ENCODE measurements around the gene PPM1L.
"Not testable (repeated sequence)": the region's sequence is repeated elsewhere in the genome, so short reads cannot be mapped to it uniquely, and the experiment has no call there.

Gene PPM1L

GRCh38 chr3:161017971-161018370, 261.9 kb downstream of the PPM1L start:
- Histone ChIP-seq H3K4me3 (no peak overlapping the region), H3K27ac (no peak overlapping the region)
- DNase-seq (ENCODE audit: low spot score): no peak
- TF ChIP-seq CTCF (IDR thresholded peaks at IDR 0.05): no peak

- DNase-seq (ENCODE audit: low spot score): no peak
- Histone ChIP-seq H3K27ac (no peak overlapping the region), H3K4me3 (no peak overlapping the region)
- no peak for TF ChIP-seq CTCF (IDR thresholded peaks at IDR 0.05)
Measured at GRCh38 chr3:161020256-161020655, 264.2 kb downstream of the PPM1L start.

- TF ChIP-seq CTCF (IDR thresholded peaks at IDR 0.05): no peak
- DNase-seq (ENCODE audit: low spot score): no peak
- no peak overlapping the region for H3K4me3 ChIP-seq
- no peak overlapping the region for H3K27ac ChIP-seq
Measured at GRCh38 chr3:161025911-161026310, 269.9 kb downstream of the PPM1L start.

GRCh38 chr3:161026612-161027510, 270.8 kb downstream of the PPM1L start:
- no peak for TF ChIP-seq CTCF (IDR thresholded peaks at IDR 0.05)
- Histone ChIP-seq H3K27ac (no peak overlapping the region), H3K4me3 (no peak overlapping the region)
- no peak for DNase-seq (ENCODE audit: low spot score)

- DNase-seq (ENCODE audit: low spot score): no peak
- no peak overlapping the region for H3K4me3 ChIP-seq
- no peak for TF ChIP-seq CTCF (IDR thresholded peaks at IDR 0.05)
- no peak overlapping the region for H3K27ac ChIP-seq
Measured at GRCh38 chr3:161028555-161029153, 272.6 kb downstream of the PPM1L start.

GRCh38 chr3:161031134-161031533, 275.1 kb downstream of the PPM1L start:
- TF ChIP-seq CTCF (IDR thresholded peaks at IDR 0.05): no peak
- DNase-seq (ENCODE audit: low spot score): no peak
- no peak overlapping the region for H3K27ac ChIP-seq
- H3K4me3 ChIP-seq: no peak overlapping the region

GRCh38 chr3:161034913-161035550, 279.0 kb downstream of the PPM1L start:
- H3K4me3 ChIP-seq; DNase-seq (ENCODE audit: low spot score): not testable (repeated sequence)
- H3K27ac ChIP-seq: peak overlapping the region in 1 of 2 donors; percentile 7
